NCI-H2227 (cell line): Measurements from ENCODE around the gene TNNT3.
A peak's percentile ranks its signal among the peaks of the same experiment; 100 is the strongest.
"Not testable (repeated sequence)": the region's sequence is repeated elsewhere in the genome, so short reads cannot be mapped to it uniquely, and the experiment has no call there.

ENCODE experiments used
- DNase-seq: peaks from one replicate; lab custom pipeline; 2025; ENCODE audit not compliant: unreplicated experiment; lab: John Stamatoyannopoulos, UW

The TNNT3 gene

GRCh38 chr11:1933416-1934334, 14.2 kb downstream of the TNNT3 start:
- no peak for DNase-seq

- no peak for DNase-seq
Measured at GRCh38 chr11:1934335-1935155, 15.0 kb downstream of the TNNT3 start.

- no peak for DNase-seq
Measured at GRCh38 chr11:1935156-1936071, 15.9 kb downstream of the TNNT3 start.

GRCh38 chr11:1936072-1936780, 16.7 kb downstream of the TNNT3 start:
- no peak for DNase-seq

GRCh38 chr11:1936781-1937615, 17.5 kb downstream of the TNNT3 start:
- DNase-seq = no peak

GRCh38 chr11:1937616-1938342, 18.3 kb downstream of the TNNT3 start:
- DNase-seq = no peak

- no peak for DNase-seq
Measured at GRCh38 chr11:1938343-1939005, 19.0 kb downstream of the TNNT3 start.

- DNase-seq = peak; percentile 27
Measured at GRCh38 chr11:1939006-1939625, 19.6 kb downstream of the TNNT3 start.

- not testable (repeated sequence) for DNase-seq
Measured at GRCh38 chr11:1939788-1940187, 20.3 kb downstream of the TNNT3 start.

GRCh38 chr11:1942558-1943260, 23.2 kb downstream of the TNNT3 start:
- no peak for DNase-seq

GRCh38 chr11:1943576-1943975, 24.1 kb downstream of the TNNT3 start:
- no peak for DNase-seq

GRCh38 chr11:1943977-1944376, 24.5 kb downstream of the TNNT3 start:
- no peak for DNase-seq

- DNase-seq = no peak
Measured at GRCh38 chr11:1946812-1947484, 27.4 kb downstream of the TNNT3 start, which contains the start of gene MRPL23. Gene MRPL23 (plus strand): TSS chr11:1947332. CDS start chr11:1947363, 31 bp downstream.

GRCh38 chr11:1947592-1948237, 28.2 kb downstream of the TNNT3 start:
- no peak for DNase-seq

- no peak for DNase-seq
Measured at GRCh38 chr11:1948389-1948788, 28.9 kb downstream of the TNNT3 start.

- no peak for DNase-seq
Measured at GRCh38 chr11:1949302-1949701, 29.8 kb downstream of the TNNT3 start.
